DOHH2 (cell line): ENCODE data around the gene MAP3K6.

Source experiments
- EZH2phosphoT487 ChIP-seq: fragments of 200-600 bp; sonication (generic); IDR thresholded peaks from 2 replicates; pipeline ENCODE4 v1.6.1; 2017; ENCODE audit warnings: borderline replicate concordance, mild to moderate bottlenecking, antibody characterized with exemption, low read length, moderate library complexity, mixed read lengths
- TF ChIP-seq, protein P1 (sequence below): fragments of 200-600 bp; sonication (generic); IDR thresholded peaks from one replicate; pipeline ENCODE4 v1.5.1; 2014; ENCODE audit warnings: antibody characterized with exemption, mild to moderate bottlenecking, low read depth, low read length; ENCODE audit not compliant: poor library complexity, severe bottlenecking

DNA sequence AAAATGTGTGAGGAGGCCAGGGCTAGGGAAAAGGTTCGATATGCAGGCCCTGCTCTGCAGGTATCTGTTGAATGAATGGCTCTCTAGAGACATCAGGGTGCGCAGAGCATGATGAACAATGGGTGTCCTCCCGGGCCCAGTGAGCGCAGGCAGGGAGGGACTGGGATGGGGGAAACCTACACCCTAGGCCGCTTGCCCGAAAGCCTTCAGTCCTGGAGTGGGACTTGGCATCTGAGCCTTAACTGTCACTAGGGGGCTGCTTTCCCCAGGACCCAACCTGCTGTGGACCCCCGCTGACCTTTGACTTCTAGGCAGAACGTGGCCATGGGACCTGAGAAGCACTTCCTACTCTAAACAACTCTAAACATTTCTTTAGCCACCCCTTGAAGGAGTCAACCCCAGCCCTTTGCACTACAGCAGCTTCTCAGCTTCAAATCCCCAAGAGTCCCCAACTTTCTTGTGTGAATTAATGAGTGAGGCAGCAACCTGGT is 444 bp upstream of the MAP3K6 start:
- TF ChIP-seq, protein P1, sequence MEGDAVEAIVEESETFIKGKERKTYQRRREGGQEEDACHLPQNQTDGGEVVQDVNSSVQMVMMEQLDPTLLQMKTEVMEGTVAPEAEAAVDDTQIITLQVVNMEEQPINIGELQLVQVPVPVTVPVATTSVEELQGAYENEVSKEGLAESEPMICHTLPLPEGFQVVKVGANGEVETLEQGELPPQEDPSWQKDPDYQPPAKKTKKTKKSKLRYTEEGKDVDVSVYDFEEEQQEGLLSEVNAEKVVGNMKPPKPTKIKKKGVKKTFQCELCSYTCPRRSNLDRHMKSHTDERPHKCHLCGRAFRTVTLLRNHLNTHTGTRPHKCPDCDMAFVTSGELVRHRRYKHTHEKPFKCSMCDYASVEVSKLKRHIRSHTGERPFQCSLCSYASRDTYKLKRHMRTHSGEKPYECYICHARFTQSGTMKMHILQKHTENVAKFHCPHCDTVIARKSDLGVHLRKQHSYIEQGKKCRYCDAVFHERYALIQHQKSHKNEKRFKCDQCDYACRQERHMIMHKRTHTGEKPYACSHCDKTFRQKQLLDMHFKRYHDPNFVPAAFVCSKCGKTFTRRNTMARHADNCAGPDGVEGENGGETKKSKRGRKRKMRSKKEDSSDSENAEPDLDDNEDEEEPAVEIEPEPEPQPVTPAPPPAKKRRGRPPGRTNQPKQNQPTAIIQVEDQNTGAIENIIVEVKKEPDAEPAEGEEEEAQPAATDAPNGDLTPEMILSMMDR, result no peak
- no peak for TF ChIP-seq EZH2phosphoT487
